Cardiac fibroblast (primary cell): Measurements from ENCODE around the gene RASEF.

Experiments used
- DNase-seq, 2 donors: peaks; one replicate each; pipeline versions ENCODE4 v3.0.0 to v3.0.0-alpha.2; 2010; ENCODE audit warnings: low read depth in 2 of 2
- H3K4me3 ChIP-seq, 2 donors: replicated peaks in 1 of 2; 1 replicate in 1 of 2; 2 replicates in 1 of 2; pipeline ENCODE4 v1.5.1; 2011; ENCODE audit warnings: low read depth in 2 of 2, low read length in 2 of 2, mild to moderate bottlenecking in 2 of 2, moderate library complexity in 1 of 2
- CTCF ChIP-seq: IDR thresholded peaks from one replicate; pipeline ENCODE4 v1.5.1; 2011; ENCODE audit warnings: low read depth, mild to moderate bottlenecking, low read length, inconsistent platforms

RASEF gene

DNA sequence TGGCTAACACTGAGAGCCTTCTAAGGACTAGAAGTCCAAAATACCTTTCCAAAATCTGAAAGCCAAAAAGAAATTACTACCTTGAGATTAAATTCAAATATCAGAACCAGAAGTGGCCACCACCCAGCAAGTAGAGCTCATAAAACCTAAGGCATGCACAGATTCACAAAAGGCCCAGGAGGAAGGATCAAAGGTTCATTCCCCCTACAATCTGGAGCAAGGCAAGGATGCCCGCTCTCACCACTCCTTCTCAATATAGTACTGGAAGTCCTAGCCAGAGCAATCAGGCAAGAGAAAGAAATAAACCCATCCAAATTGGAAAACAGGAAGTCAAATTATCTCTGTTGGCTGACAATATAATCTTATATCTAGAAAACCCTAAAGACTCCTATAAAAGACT lies 6.0 kb downstream of the RASEF start:
- TF ChIP-seq CTCF: no peak
- H3K4me3 ChIP-seq: no peak overlapping the region
- DNase-seq: no peak

DNA sequence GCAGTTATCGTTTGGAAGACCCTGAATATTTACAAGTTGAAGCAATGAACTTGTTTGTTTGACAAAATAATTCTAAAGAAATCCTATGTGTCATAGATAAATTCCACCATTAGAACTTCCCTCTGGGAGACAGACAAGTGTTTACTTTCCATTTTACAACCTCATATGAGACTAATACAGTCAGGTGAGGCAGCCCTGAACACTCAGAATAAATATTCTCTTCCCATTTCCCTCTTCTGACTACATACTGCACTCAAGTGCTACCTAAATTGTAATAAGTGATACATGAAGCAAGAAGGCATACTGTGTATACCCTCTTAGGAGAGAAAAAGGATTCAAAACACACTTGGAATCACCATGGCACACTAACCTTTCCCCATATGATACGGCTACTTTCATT lies 6.8 kb downstream of the RASEF start:
- no peak overlapping the region for H3K4me3 ChIP-seq
- TF ChIP-seq CTCF: no peak
- no peak for DNase-seq

- no peak overlapping the region for H3K4me3 ChIP-seq
- DNase-seq: peak; percentile 51 to 52
Measured at GRCh38 chr9:83047839-83048775, 14.8 kb downstream of the RASEF start.

GRCh38 chr9:83043597-83043996 lies 19.3 kb downstream of the RASEF start:
- no peak overlapping the region for H3K4me3 ChIP-seq
- no peak for TF ChIP-seq CTCF
- no peak for DNase-seq

More at GRCh38 chr9:83047839-83048775, 14.8 kb downstream of the RASEF start:
- TF ChIP-seq CTCF: no peak

DNA sequence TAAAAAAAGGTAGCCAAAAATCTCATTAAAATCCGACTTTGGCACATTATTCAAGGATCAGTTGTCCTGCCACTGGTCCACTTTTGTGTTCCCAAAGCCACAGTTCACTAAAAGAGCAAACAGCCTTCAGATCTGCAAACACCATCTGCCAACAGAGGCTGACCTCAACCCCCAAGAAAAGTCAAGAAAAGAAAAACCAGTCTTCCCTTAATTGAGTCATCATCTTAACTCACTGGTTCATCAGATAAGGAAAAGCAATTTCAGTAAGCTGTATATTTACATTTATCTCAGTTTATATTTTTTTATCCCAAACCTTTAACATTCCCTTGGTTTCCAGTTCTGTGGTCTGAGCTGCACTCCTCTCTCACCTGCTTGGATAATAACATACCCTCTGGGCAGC lies 21.2 kb downstream of the RASEF start:
- H3K4me3 ChIP-seq: no peak overlapping the region
- no peak for TF ChIP-seq CTCF
- DNase-seq: no peak

DNA sequence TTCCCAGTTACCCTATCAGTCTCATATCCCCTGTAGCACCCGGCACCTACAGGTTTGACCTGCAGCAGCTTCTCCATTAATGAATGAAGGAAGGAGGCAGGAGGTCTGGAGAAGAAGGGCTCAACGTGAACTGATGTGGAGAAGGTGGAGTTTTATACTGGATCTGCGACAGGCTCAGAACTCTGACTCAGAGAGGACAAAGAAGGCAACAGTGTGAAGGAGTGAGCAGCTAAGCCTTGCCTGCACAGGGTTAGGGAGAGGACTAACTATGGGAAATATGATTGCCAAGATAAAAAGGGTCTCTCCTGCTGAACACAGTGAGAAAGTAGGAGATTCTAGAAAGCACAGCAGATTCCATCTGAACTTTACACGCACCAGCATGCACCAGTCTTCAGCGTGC lies 23.6 kb downstream of the RASEF start:
- no peak for DNase-seq
- no peak overlapping the region for H3K4me3 ChIP-seq
- no peak for TF ChIP-seq CTCF
